ENCODE data around the gene PDIA5.
A peak's percentile ranks its signal among the peaks of the same experiment; 100 is the strongest.

Gene PDIA5

GRCh38 chr3:123072564-123072963 lies 5.7 kb downstream of the PDIA5 start:
- DNase-seq = peak; percentile 66

GRCh38 chr3:123075359-123075758 lies 8.5 kb downstream of the PDIA5 start:
- DNase-seq = no peak

- DNase-seq = no peak
Observed at GRCh38 chr3:123076112-123076495, 9.3 kb downstream of the PDIA5 start.

- peak; percentile 96 for DNase-seq
Observed at GRCh38 chr3:123076496-123077418, 9.9 kb downstream of the PDIA5 start.

GRCh38 chr3:123078101-123078500 lies 11.3 kb downstream of the PDIA5 start:
- no peak for DNase-seq

- DNase-seq = no peak
Observed at GRCh38 chr3:123080864-123081562, 14.2 kb downstream of the PDIA5 start.

- peak; percentile 75 for DNase-seq
Observed at GRCh38 chr3:123081718-123082369, 15.0 kb downstream of the PDIA5 start.

- DNase-seq = no peak
Observed at GRCh38 chr3:123082370-123083065, 15.7 kb downstream of the PDIA5 start.

GRCh38 chr3:123083383-123084124 lies 16.7 kb downstream of the PDIA5 start:
- peak; percentile 79 for DNase-seq

GRCh38 chr3:123084192-123084591 lies 17.4 kb downstream of the PDIA5 start:
- DNase-seq = peak; percentile 50

- no peak for DNase-seq
Observed at GRCh38 chr3:123084738-123085237, 18.0 kb downstream of the PDIA5 start.

- DNase-seq = no peak
Observed at GRCh38 chr3:123085293-123085931, 18.6 kb downstream of the PDIA5 start.

GRCh38 chr3:123085932-123086627 lies 19.3 kb downstream of the PDIA5 start:
- no peak for DNase-seq

GRCh38 chr3:123088387-123088786 lies 21.6 kb downstream of the PDIA5 start:
- DNase-seq = no peak

GRCh38 chr3:123089611-123090331 lies 22.9 kb downstream of the PDIA5 start:
- peak; percentile 50 for DNase-seq

- peak; percentile 76 for DNase-seq
Observed at GRCh38 chr3:123090728-123091531, 24.1 kb downstream of the PDIA5 start.

GRCh38 chr3:123092243-123092642 lies 25.4 kb downstream of the PDIA5 start:
- DNase-seq = no peak

- DNase-seq = no peak
Observed at GRCh38 chr3:123093696-123094095, 26.9 kb downstream of the PDIA5 start.

All from DMS79 treated with DMSO at 0.1 percent for 48 hours (cell line).